GM11168 (cell line): Measurements from ENCODE around the gene CABP4.
"Not testable (repeated sequence)": the region's sequence is repeated elsewhere in the genome, so short reads cannot be mapped to it uniquely, and the experiment has no call there.

Experiments
- in situ Hi-C: fragments of 300-500 bp; cut with MboI; formaldehyde crosslinking; loops from one replicate; pipeline ENCODE4 v1.12.0; 2022; ENCODE audit warnings: low sequenced_read_pairs; ENCODE audit not compliant: unreplicated experiment

The CABP4 gene

DNA sequence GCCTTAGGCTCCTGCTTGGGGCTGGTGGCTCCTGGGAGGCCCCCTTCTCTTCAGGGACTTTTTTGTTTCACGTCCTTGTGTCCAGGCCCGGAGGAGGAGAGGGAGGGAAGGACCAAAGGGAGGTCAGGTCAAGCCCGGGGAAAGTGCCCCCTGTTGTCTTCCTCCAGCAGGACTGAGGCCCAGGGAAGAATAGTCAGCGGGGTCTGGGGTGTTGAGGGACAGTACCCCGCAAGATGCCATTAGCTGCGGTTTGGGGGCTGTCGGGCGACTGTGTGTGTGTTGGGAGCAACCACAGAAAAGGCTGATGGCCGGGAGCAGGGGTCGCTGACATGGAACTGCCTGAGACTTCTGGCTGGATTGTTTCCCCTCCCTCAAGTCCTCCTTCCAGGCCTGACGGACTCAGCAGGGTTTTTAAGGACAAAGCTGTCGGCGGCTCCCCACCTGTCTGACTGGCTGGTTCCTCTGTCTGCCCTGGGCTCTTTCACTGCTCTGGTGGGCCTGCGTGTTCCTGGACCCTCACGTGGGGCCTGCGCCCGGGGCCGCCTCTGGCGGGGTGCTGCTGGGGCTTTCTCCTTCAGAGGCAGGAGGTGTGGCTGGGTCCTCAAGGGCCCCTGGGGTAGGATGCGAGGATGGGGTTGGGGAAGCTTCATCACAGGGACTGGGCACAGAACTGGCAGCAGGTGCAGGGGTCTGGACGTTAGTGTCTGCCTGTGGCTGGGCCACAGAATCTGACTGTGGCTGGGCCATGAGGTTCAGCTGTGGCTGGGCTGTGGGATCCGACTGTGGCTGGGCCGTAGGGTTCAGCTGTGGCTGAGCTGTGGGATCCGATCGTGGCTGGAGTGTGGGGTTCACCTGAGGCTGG is 4.1 kb upstream of the CABP4 start:
- in situ Hi-C loops: no loop called here

DNA sequence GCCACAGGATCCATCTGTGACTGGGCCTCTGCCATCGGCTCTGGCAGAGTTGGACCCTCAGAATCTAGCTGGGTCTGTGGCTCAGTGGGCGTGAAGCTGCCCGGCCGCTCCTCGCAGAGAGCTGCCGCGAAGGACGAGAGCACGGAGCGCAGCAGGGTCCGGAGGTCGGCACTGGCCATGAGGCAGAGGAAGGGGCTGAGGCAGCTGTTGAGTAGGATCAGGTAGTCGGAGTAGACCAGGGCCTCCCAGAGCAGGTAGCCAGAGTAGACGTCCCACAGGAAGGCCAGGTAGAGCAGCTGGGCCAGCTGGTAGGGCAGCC is 3.5 kb upstream of the CABP4 start:
- in situ Hi-C loops: no loop called here

DNA sequence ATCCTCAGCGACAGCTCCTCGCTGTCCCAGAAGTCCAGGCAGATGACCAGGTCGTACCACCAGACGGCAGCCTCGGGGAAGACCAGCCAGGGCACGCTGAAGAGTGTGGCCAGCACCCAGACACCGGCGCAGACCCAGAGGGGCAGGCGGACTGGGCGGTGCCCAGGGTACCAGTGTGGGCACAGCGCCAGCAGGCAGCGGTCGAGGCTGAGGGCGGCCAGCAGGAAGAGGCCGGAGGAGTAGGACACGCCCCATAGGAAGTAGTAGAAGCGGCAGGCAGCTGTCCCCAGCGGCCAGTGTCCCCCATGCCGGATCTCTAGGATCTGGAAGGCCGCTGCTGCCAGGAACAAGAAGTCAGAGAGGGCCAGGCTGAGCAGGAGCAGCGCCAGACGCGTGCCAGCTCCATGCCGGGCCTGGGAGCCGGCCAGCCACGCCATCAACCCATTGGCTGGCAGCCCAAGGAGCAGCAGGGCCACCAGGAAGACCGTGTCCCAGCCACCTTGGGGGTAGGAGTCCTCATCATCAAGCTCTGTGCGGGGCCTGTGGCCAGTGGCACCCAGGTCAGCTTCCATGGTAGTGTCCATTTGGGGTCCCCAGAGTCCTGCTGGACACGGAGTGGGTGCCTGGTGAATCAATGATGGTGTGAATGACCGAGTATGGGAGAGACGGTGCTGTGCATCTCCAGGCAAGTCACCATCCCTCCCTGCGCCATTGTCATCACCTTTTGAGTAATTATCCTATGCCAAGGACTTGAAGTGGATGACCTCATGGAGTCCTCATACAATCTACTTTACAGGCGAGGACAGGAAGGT is 2.8 kb upstream of the CABP4 start, which contains the start of gene GPR152:
GPR152 (minus strand) TSS at position 589 of the 812 bp plus-strand sequence; CDS start at position 584, 5 bp downstream.
- in situ Hi-C loops: no loop called here

DNA sequence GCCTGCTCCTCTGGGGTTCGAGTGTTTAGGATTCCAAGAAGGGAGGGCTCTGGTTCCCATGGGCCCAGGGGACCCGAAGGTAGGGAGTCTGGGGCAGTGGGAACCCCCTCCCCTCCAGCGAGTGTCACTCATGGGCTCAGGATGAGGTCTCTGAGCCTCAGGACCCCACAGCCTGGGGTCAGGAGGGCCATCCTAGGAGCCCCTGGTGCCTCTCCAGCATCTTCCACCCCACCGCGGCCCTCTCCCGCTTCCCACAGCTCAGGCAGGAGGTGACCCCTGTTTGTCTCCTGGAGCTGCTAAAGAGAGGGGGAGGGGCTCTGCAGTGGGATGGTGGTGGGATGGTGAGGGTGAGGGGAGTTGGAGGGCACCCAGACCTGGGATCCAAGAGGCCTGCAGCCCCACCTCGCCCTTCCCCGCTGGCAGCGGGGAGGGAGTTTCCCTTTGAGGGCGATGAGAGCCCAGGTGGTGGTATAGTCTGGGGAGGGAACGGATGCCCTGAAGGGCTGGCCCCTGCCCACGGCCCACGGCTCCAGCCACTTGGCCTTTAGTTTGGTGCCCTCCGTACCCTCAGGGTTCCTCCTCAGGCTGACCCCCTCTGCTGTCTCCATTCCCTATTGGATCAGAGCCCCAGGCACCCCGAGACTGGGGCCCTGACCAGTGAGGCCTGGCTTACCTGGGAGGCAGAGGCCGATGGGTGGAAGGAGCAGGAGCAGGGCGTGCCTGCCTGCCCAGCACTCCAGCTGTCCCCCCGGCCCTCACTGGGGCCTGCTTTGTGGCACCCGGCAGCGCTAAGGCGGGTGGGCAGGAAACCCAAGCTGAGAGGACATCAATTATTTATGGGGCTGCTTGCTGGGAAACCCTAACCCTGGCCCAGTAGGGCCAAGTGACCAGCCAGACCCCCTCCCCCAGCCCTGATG is 1.1 kb upstream of the CABP4 start:
- in situ Hi-C loops: no loop called here

DNA sequence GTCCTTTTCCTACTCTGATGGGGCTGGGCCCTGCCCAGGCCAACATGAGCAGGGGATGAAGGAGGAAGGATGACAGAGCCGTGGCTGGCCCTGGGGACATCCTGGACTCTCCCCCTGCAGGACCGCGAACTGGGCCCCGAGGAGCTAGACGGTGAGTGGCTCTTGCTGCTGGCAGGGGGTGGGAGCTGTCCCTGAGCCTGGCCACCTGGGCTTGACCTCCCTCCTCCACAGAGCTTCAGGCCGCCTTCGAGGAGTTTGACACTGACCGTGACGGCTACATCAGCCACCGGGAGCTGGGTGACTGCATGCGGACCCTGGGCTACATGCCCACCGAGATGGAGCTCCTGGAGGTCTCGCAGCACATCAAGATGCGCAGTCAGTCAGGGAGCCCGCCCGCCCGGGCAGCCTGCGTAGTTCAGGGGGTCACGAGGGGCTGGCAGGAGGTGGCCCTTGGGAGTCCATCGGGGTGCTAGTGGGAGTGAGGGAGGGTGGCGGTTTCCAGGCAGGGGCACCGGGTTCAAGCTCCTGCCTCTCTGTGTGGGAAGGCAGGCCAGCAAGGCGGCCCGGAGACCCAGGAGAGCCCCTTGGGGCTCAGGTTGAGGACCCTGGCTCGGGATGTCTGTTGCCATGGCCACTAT is 1.0 kb downstream of the CABP4 start:
- in situ Hi-C loops: no loop called here

DNA sequence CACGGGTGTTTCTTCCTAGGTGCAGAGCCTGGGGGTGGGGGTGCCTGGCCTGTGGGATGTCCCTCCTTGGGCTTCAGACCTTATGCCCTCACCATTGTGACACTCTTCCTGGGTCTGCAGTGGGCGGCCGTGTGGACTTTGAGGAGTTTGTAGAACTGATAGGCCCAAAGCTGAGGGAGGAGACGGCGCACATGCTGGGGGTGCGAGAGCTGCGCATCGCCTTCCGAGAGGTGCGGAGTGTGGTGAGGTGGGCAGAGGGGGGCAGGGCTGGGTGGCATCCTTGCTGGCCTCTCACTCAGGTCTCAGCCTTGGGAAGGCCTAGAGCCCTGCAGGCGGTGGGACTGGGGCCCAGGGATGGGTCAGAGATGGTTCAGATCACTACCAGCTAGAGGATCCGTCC is 2.3 kb downstream of the CABP4 start:
- in situ Hi-C loops: no loop called here

DNA sequence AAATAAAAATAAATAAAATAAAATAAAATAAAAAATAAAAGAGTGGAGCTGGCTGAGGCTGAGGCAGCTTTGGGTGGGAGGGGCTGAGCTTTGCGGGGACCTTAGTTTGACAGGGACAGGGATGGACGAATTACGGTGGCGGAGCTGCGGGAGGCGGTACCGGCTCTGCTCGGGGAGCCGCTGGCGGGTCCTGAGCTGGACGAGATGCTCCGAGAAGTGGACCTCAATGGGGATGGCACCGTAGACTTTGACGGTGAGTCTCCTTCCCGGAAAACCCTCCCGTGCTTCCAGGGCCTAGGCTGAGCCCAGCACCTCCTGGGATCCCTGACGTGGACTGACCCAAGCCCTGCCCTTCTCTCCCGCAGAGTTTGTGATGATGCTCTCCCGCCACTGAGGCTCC is 3.1 kb downstream of the CABP4 start:
- in situ Hi-C loops: no loop called here

DNA sequence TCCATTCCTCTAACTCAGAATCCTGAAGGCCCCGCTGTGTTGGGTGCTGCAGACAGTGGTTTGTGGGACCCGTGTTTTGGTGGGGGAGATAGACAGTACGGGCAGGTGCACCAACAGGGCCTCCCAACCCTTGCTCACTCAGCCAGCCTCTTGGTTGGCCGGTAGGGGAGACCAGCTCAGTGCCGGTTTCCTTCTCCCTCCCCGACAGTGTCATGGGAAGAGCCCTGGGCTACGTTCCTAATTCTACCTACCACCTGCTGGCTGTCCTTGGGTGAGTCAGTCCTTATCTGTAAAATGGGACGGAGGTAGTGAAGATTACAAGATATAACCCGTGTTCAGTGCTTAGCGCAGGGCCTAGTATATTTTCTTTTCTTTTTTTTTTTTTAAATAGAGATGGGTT is 8.0 kb downstream of the CABP4 start:
- in situ Hi-C loops: no loop called here

DNA sequence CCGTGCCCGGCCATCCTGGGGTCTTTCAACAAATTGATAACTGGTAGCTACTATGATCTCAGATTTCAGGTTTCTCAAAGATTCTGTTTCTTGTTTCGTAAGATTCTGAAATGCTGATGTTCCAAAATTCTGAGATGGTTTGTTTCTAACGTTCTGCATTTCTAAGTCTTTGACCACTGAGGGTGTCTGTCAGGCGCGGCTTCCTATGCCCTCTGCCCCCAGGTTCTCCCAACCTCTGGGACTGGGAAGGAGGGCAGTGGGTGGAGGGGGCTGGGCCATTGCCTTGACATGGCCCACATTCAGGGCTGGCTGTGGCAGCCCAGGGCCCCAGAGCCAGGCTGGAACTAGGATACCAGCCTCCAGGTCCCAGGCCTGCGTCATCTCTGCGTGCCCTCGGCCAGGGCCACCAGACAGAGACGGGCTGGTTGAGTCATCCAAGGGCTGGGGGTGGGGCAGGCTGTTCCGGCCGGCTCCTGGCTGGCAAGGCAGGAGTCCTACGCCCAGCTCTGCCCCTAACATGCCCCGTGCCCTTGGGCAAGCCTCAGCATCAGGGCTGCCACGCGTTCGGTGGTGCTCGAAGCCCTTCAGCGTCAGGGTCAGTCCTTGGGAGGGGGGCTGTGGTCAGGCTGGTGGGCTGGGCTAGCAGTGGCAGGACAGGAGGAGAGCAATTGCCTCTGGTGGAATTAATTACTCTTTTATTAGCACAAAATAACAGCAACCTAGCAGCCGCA is 8.7 kb downstream of the CABP4 start:
- in situ Hi-C loops: no loop called here

DNA sequence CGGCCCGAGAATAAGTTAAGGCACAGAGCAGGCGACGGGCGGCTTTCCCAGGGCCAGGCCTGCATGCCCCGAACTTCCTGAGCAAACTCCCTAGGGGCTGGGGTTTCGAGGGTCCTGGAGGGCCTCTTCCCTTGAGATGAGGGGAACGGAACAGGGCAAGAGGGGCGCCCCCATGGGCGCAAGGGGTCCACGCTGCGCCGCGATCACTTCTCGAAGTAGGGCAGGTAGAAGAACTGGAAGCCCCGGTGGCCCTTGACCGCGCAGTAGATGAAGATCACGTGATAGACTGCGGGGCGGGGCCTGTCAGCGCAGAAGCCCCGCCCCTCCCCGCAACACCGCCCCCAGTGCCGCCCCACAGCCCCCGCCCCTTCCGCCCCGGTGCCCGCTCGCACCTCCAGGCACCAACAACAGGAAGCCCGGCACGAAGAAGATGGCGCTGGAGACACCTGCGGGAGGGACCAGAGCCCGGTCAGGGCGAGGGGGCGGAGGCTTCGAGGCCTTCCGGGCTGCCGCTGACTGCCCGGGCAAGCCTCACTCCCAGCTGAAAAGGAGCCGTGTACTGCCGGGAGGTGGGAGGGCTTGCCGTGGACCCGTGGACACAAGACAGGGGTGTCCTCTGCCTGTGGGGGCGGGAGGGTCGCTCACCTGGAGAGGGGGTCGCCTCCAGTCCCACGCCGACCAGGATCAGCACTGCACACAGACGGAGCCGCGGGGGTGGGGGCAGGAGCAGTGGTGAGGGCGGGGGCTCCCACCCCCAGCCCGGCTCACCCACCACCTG is 9.4 kb downstream of the CABP4 start:
- in situ Hi-C loops: no loop called here

DNA sequence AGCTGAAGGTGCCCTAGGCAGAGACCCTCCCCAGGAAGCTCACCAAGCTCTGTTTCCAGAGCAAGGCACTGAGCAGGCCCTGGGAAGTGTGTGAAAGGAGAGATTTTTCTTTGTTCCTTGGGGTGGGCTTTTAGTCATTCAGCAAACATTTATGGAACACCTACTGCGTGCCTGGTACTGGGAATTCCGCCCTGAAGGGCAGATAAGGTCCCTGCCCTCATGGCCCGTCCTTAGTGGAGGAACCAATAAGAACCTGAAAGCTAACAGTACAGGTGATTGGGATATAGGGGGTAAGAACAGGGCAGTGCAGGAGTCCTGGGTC is 10.0 kb downstream of the CABP4 start:
- in situ Hi-C loops: no loop called here

DNA sequence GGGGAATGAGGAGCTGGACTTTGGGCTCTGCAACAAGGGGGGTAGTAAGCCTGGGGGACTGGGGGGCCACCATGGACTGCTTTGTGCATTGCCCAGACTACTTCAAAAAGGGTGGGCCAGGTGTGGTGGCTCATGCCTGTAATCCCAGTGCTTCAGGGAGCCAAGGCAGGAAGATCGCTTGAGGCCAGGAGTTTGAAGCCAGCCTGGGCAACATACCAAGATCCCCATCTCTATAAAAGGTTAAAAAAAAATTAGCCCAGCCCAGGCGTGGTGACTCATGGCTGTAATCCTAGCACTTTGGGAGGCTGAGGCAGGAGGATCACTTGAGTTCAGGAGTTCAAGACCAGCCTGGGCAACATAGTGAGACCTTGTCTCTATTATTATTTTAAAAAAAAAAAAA is 10.4 kb downstream of the CABP4 start:
- in situ Hi-C loops: not testable (repeated sequence)

DNA sequence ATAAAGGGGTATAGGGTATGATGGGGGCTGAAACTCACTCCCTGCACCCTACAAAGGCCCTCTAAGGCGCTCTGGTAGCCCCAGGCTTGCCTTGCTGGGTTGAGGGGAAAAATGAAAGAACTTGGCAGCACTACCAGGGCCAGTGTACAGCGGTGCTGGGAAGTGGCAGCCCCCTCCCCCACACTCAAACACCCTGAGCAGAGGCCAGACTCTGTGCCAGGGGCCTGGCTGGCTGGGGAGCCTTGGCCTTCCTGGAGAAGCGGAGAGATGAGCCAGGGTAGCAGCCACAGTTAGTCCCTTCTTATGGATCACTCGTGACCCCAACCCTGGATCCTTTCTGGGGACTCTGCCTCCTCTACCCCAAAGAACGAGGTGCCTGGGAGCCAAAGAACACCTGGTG is 11.2 kb downstream of the CABP4 start:
- in situ Hi-C loops: no loop called here

DNA sequence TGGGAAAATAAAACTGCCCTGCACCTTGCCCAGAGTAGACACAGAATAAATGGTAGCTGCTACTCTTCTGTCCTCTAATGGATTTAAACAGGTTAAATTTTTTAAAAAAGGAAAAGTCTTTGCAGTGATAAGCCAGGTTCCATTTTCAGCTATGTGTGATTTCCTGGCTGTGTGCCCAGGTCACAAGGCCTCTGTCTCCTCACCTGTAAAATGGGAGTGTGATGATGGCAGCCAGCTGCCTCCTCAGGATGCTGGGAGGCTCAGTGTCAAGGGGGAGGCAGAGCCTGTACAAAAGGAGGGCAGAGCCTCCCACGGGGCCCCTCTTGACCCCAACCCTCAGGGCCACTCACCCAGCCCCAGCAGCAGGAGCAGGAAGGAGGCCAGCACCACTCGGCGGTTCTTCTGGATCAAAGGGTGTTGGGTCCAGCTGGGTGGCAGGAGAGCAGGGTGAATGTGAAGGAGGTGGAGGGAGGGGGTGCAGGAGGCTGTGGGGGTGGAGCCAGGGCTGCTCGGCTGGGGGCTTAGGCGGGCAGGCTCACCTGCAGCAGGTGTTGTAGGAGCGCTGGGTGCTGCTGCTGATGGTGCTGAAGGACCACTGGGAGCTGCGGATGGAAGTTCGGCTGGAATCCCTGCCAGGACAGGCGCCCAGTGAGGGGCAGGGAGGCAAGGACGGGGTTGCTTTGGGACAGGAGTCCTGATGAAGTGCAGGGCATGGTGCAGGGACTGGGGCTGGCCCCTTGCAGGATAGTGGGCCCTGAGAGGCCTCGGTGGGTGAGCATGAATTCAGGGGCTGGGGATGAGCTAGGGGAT is 12.0 kb downstream of the CABP4 start:
- in situ Hi-C loops: no loop called here

DNA sequence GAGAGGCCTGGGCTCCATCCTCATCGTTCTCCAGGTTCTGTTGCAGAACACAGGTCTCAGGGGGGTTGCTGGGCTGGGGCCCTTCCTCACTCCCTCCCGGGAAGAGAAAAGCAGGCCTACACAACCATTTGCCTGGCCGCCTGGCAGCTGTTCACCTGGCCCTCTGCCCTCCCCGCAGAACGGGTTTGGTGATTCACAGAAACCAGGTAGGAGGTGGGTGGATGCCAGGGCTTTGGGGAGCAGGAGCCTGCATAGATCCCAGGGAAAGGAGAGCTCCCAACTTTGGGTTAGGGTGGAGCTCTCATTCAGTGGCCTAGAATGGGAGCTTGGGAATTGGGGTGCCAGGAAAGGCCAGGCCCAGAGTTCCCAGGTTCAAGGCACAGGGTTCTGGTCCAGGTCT is 12.9 kb downstream of the CABP4 start:
- in situ Hi-C loops: no loop called here

DNA sequence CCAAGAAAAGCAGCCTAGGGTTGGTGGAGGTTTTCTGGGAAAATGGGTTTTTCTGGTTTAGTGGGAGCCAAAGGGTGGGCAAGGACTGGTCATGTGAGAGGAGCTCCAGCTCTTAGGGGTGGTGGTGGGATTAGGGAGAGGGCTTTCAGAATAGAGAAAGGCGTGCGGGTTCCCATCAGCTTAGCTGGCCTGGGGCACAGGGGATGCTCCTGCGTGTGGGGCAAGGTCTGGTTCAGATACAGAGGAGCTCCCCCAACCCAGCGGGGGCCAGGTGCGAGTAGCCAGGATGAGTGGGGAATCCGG is 13.3 kb downstream of the CABP4 start:
- in situ Hi-C loops: no loop called here

DNA sequence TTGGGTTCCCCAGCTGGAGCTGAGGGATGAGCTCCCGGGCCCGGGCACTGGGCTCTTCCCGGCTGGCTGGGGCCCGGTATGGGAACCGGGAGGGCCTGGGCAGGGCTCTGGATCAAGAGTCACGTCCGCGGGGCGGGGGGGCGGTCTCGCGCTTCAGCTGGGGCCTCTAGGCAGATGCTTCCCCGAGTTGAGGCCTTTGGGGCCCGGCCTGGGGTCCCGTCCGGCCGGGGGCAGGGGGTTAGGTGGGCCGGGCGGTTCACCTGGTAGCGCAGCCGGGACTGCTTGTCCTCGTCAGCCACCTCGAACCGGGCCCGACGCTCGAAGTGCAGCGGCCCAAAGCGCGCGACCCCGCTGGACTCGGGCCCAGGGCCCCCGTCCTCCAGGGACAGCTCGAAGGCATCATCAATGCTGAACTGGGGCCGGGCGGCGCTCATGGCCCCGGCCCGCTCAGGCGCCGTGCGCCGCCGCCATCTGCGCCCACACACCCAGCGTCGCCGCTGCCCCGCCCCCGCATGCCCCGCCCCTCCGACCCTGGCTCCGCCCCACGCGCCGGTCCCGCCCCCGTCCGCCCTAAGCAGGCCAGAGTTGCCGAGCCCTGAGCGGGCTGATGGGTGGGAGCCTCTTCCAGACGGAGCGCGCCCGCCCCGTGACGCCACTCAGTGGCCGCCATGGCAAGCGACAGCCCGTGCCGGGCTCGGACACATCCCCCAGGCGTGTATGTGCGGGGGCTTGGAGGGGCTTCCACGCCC is 13.8 kb downstream of the CABP4 start, which contains the start of gene TMEM134:
TMEM134 (minus strand) TSS at position 493 of the 749 bp plus-strand sequence; CDS start at position 434, 59 bp downstream.
- in situ Hi-C loops: no loop called here

DNA sequence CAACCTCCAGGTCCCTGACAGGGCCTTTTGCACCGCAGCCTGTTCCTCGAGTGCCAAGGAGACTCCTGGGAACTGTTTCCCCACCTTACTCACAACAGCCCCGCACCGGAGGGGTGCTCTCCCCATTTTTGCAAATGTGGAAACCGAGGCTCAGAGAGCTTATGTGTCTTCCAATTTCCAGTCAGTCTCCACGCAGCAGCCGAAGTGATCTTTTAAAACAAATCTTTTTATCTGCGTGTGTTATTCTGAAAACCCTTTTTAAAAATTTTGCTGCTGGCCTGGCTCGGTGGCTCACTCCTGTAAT is 14.3 kb downstream of the CABP4 start:
- in situ Hi-C loops: no loop called here
